Measurements from ENCODE around the gene ABCF1.

Gene ABCF1

GRCh38 chr6:30601815-30602641 lies 30.8 kb downstream of the ABCF1 start:
- DNase-seq, result no peak

GRCh38 chr6:30603961-30604360 lies 32.7 kb downstream of the ABCF1 start:
- DNase-seq, result no peak

GRCh38 chr6:30610065-30610464 lies 38.8 kb downstream of the ABCF1 start:
- DNase-seq, result no peak

- DNase-seq, result no peak
Observed at GRCh38 chr6:30611150-30611855, 40.1 kb downstream of the ABCF1 start.

GRCh38 chr6:30611856-30612194 lies 40.6 kb downstream of the ABCF1 start:
- DNase-seq, result no peak

GRCh38 chr6:30612213-30612612 lies 41.0 kb downstream of the ABCF1 start:
- DNase-seq, result no peak

GRCh38 chr6:30612687-30613248 lies 41.5 kb downstream of the ABCF1 start:
- no peak for DNase-seq

- no peak for DNase-seq
Observed at GRCh38 chr6:30613251-30614043, 42.2 kb downstream of the ABCF1 start.

- DNase-seq, result no peak
Observed at GRCh38 chr6:30614044-30614842, 43.0 kb downstream of the ABCF1 start.

GRCh38 chr6:30614843-30615218 lies 43.6 kb downstream of the ABCF1 start:
- peak; percentile 74 for DNase-seq

GRCh38 chr6:30615219-30615957 lies 44.1 kb downstream of the ABCF1 start:
- DNase-seq, result peak; percentile 16

- DNase-seq, result peak; percentile 11
Observed at GRCh38 chr6:30615958-30616810, 44.9 kb downstream of the ABCF1 start.

GRCh38 chr6:30616811-30617564 lies 45.7 kb downstream of the ABCF1 start, which contains the start of gene PPP1R10:
Gene PPP1R10 (minus strand): TSS chr6:30617243. CDS start chr6:30609944, 7,299 bp downstream.
- peak; percentile 97 for DNase-seq

- peak; percentile 94 for DNase-seq
Observed at GRCh38 chr6:30617565-30618269, 46.5 kb downstream of the ABCF1 start, which contains the start of gene MRPS18B. Gene MRPS18B (plus strand): TSS chr6:30617840. CDS start chr6:30617866, 26 bp downstream.

GRCh38 chr6:30618270-30618797 lies 47.1 kb downstream of the ABCF1 start:
- DNase-seq, result no peak

GRCh38 chr6:30619561-30619960 lies 48.3 kb downstream of the ABCF1 start:
- DNase-seq, result no peak

GRCh38 chr6:30625511-30625910 lies 54.3 kb downstream of the ABCF1 start:
- DNase-seq, result no peak

All from effector CD8-positive, alpha-beta T cell (primary cell).